OCI-LY3 (cell line): ENCODE data around the gene RAB4B.

Experiments
- CTCF ChIP-seq: fragments of 200-600, 300-600 bp; sonication (generic); IDR thresholded peaks from 2 replicates; pipeline ENCODE4 v1.5.1; 2014; ENCODE audit warnings: antibody characterized with exemption, low read length, low read depth
- EZH2phosphoT487 ChIP-seq: fragments of 200-600 bp; shearing (Covaris generic); IDR thresholded peaks from 2 replicates; pipeline ENCODE4 v1.6.1; 2018; ENCODE audit warnings: antibody characterized with exemption, mixed run types, low read depth

GRCh38 chr19:40778706-40779284, 748 bp downstream of the RAB4B start:
- TF ChIP-seq CTCF (no peak), EZH2phosphoT487 (no peak)
